SU-DHL-6 (cell line): ENCODE results near the gene SCAPER.

Experiments
- EZH2phosphoT487 ChIP-seq: fragments of 200-600 bp; sonication (generic), shearing (Covaris generic); conservative IDR thresholded peaks from 2 replicates; pipeline ENCODE4 v1.6.1; 2018; ENCODE audit warnings: mild to moderate bottlenecking, antibody characterized with exemption, low read length, moderate library complexity, mixed read lengths
- TF ChIP-seq, protein P1 (sequence below): fragments of 200-600 bp; sonication (generic); IDR thresholded peaks from one replicate; pipeline ENCODE4 v1.5.1; 2017; ENCODE audit warnings: antibody characterized with exemption, mild to moderate bottlenecking, low read length, moderate library complexity; ENCODE audit not compliant: insufficient read depth, poor library complexity, severe bottlenecking

DNA sequence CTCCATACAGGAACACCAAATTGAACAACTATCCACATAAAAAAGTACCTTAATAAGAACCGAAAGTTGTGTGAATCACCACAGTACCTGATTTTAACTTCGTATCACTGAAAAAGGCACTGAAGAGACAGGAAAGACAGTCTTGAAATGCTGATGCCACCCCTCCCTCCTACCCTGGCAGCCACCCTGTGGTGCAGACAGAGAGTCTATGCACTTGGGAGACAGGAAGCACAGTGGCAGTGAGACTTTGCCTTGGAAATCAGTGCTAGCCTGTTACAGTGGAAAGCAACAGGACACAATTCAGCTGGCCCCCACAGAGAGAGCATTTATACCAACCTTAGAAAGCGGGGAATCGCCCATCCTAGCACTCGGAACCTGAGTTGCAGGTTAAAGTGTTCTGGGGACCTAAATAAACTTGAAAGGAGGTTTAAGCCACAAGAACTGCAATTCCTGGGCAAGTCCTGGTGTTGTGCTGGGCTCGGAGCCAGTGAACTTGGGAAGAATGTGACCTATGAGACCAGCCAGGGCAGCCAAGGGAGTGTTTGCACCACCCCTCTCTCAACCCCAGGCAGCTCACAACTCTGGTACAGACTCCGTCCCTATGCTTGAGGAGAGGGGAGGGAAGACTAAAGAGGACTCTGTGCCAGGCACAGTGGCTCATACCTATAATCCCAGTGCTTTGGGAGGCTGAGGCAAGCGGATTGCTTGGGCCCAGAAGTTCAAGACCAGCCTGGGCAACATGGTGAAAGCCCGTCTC, 328.4 kb downstream of the SCAPER start:
- TF ChIP-seq, protein P1, sequence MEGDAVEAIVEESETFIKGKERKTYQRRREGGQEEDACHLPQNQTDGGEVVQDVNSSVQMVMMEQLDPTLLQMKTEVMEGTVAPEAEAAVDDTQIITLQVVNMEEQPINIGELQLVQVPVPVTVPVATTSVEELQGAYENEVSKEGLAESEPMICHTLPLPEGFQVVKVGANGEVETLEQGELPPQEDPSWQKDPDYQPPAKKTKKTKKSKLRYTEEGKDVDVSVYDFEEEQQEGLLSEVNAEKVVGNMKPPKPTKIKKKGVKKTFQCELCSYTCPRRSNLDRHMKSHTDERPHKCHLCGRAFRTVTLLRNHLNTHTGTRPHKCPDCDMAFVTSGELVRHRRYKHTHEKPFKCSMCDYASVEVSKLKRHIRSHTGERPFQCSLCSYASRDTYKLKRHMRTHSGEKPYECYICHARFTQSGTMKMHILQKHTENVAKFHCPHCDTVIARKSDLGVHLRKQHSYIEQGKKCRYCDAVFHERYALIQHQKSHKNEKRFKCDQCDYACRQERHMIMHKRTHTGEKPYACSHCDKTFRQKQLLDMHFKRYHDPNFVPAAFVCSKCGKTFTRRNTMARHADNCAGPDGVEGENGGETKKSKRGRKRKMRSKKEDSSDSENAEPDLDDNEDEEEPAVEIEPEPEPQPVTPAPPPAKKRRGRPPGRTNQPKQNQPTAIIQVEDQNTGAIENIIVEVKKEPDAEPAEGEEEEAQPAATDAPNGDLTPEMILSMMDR: no peak
- no peak for TF ChIP-seq EZH2phosphoT487
